Skeletal muscle tissue (tissue), 4 donors: ENCODE measurements around the gene NEK9. TPM values are rescaled to one million over a fixed set of nuclear protein-coding genes. Genes with fewer than 3 reads are reported as not detected.

ENCODE experiments used
- H3K27ac ChIP-seq: one replicate; pipeline ENCODE4 v1.7.0; 2013; ENCODE audit warnings: mild to moderate bottlenecking, low read depth, low read length, inconsistent platforms
- H3K27me3 ChIP-seq, 3 donors: one replicate each; pipeline ENCODE4 v1.7.0; 2013; ENCODE audit warnings: low read length in 3 of 3; ENCODE audit not compliant: control insufficient read depth in 3 of 3, insufficient read depth in 3 of 3
- H3K36me3 ChIP-seq, 3 donors: one replicate each; pipeline ENCODE4 v1.7.0; 2013; ENCODE audit warnings: low read length in 3 of 3; ENCODE audit not compliant: control insufficient read depth in 3 of 3, insufficient read depth in 3 of 3
- H3K4me1 ChIP-seq, 3 donors: one replicate each; pipeline ENCODE4 v1.7.0; 2013; ENCODE audit warnings: low read length in 3 of 3, mild to moderate bottlenecking in 3 of 3; ENCODE audit not compliant: control insufficient read depth in 3 of 3, insufficient read depth in 3 of 3
- H3K4me3 ChIP-seq, 3 donors: one replicate each; pipeline ENCODE4 v1.7.0; 2013; ENCODE audit warnings: low read length in 3 of 3
- H3K9ac ChIP-seq, 3 donors: one replicate each; pipeline ENCODE4 v1.7.0; 2013; ENCODE audit warnings: low read length in 3 of 3, mild to moderate bottlenecking in 3 of 3, moderate library complexity in 2 of 3, low read depth in 1 of 3
- H3K9me3 ChIP-seq, 3 donors: one replicate each; pipeline ENCODE4 v1.7.0; 2013; ENCODE audit warnings: low read length in 3 of 3; ENCODE audit not compliant: control insufficient read depth in 3 of 3
- total RNA-seq: library from RNA; depleted of rRNA; stranded (reverse); fragments of >200 nt; gene quantifications from one replicate; pipeline ENCODE4 v1.2.3, GENCODE V29; 2014
- donor health status: Osteomylitis.

NEK9 gene
- total RNA-seq, 1 donor from 2014 or later = 59.0 TPM

GRCh38 chr14:75120541-75121291, 6.1 kb downstream of the NEK9 start:
- Histone ChIP-seq H3K9me3 (no peaks in the 10 kb centered on the region), H3K4me1 (peaks cover 2 to 8% (median 7%) of the 10 kb centered on the region in 3 donors), H3K4me3 (no peak overlapping the region), H3K27ac (no peak overlapping the region), H3K36me3 (peaks cover 28 to 43% (median 39%) of the 10 kb centered on the region in 3 donors), H3K27me3 (no peaks in the 10 kb centered on the region), H3K9ac (no peak overlapping the region)

GRCh38 chr14:75119056-75119455, 7.8 kb downstream of the NEK9 start:
- Histone ChIP-seq H3K27ac (no peak overlapping the region), H3K4me3 (no peak overlapping the region), H3K9me3 (no peaks in the 10 kb centered on the region), H3K27me3 (no peaks in the 10 kb centered on the region), H3K9ac (no peak overlapping the region), H3K4me1 (peaks cover 0 to 2% (median 0%) of the 10 kb centered on the region in 3 donors), H3K36me3 (peaks cover 35 to 59% (median 48%) of the 10 kb centered on the region in 3 donors)

- Histone ChIP-seq H3K27ac (no peak overlapping the region), H3K4me1 (no peaks in the 10 kb centered on the region), H3K36me3 (peaks cover 60 to 89% (median 78%) of the 10 kb centered on the region in 3 donors), H3K9me3 (no peaks in the 10 kb centered on the region), H3K27me3 (no peaks in the 10 kb centered on the region), H3K4me3 (no peak overlapping the region), H3K9ac (no peak overlapping the region)
These were observed 12.8 kb downstream of the NEK9 start for GRCh38 chr14:75113932-75114539.

- H3K36me3 ChIP-seq = peaks cover 61 to 89% (median 88%) of the 10 kb centered on the region in 3 donors
- no peak overlapping the region for H3K9ac ChIP-seq
- H3K9me3 ChIP-seq = no peaks in the 10 kb centered on the region
- no peak overlapping the region for H3K27ac ChIP-seq
- H3K27me3 ChIP-seq = no peaks in the 10 kb centered on the region
- H3K4me1 ChIP-seq = no peaks in the 10 kb centered on the region
- no peak overlapping the region for H3K4me3 ChIP-seq
These were observed 17.0 kb downstream of the NEK9 start for GRCh38 chr14:75109877-75110276.

GRCh38 chr14:75107186-75107585, 19.7 kb downstream of the NEK9 start:
- no peak overlapping the region for H3K9ac ChIP-seq
- H3K27ac ChIP-seq = no peak overlapping the region
- peaks cover 51 to 79% (median 72%) of the 10 kb centered on the region in 3 donors for H3K36me3 ChIP-seq
- no peaks in the 10 kb centered on the region for H3K4me1 ChIP-seq
- no peaks in the 10 kb centered on the region for H3K9me3 ChIP-seq
- no peak overlapping the region for H3K4me3 ChIP-seq
- H3K27me3 ChIP-seq = no peaks in the 10 kb centered on the region

- Histone ChIP-seq H3K9ac (no peak overlapping the region), H3K4me3 (no peak overlapping the region), H3K27me3 (no peaks in the 10 kb centered on the region), H3K36me3 (peaks cover 40 to 59% (median 58%) of the 10 kb centered on the region in 3 donors), H3K4me1 (peaks cover 19 to 26% (median 24%) of the 10 kb centered on the region in 3 donors), H3K27ac (no peak overlapping the region), H3K9me3 (no peaks in the 10 kb centered on the region)
These were observed 25.4 kb downstream of the NEK9 start for GRCh38 chr14:75101491-75101890.

- H3K4me3 ChIP-seq = no peak overlapping the region
- H3K36me3 ChIP-seq = peaks cover 32 to 62% (median 48%) of the 10 kb centered on the region in 3 donors
- peak overlapping the region; percentile 73 for H3K27ac ChIP-seq
- no peaks in the 10 kb centered on the region for H3K27me3 ChIP-seq
- peaks cover 19 to 26% (median 24%) of the 10 kb centered on the region in 3 donors for H3K4me1 ChIP-seq
- H3K9ac ChIP-seq = peak overlapping the region in 2 of 3 donors; percentile 12 to 54
- H3K9me3 ChIP-seq = no peaks in the 10 kb centered on the region
These were observed 28.2 kb downstream of the NEK9 start for GRCh38 chr14:75098682-75099081.

GRCh38 chr14:75098212-75098611, 28.6 kb downstream of the NEK9 start:
- Histone ChIP-seq H3K36me3 (peaks cover 29 to 59% (median 44%) of the 10 kb centered on the region in 3 donors), H3K4me1 (peaks cover 19 to 26% (median 24%) of the 10 kb centered on the region in 3 donors), H3K27me3 (no peaks in the 10 kb centered on the region), H3K9me3 (no peaks in the 10 kb centered on the region), H3K9ac (peak overlapping the region in 2 of 3 donors; percentile 12 to 54), H3K4me3 (no peak overlapping the region), H3K27ac (peak overlapping the region; percentile 73)

GRCh38 chr14:75096959-75097358, 29.9 kb downstream of the NEK9 start:
- H3K4me3 ChIP-seq = no peak overlapping the region
- no peaks in the 10 kb centered on the region for H3K9me3 ChIP-seq
- H3K4me1 ChIP-seq = peaks cover 19 to 26% (median 24%) of the 10 kb centered on the region in 3 donors
- no peak overlapping the region for H3K9ac ChIP-seq
- H3K36me3 ChIP-seq = peaks cover 31 to 59% (median 41%) of the 10 kb centered on the region in 3 donors
- no peaks in the 10 kb centered on the region for H3K27me3 ChIP-seq
- H3K27ac ChIP-seq = peak overlapping the region; percentile 73

- Histone ChIP-seq H3K9me3 (no peaks in the 10 kb centered on the region), H3K9ac (no peak overlapping the region), H3K4me1 (peaks cover 19 to 26% (median 24%) of the 10 kb centered on the region in 3 donors), H3K27ac (no peak overlapping the region), H3K36me3 (peaks cover 34 to 53% (median 36%) of the 10 kb centered on the region in 3 donors), H3K27me3 (no peaks in the 10 kb centered on the region), H3K4me3 (no peak overlapping the region)
These were observed 31.2 kb downstream of the NEK9 start for GRCh38 chr14:75095690-75096089.
